Spleen (tissue), 7 donors: Measurements from ENCODE around the gene CFAP57.

Source experiments
- POLR2AphosphoS5 ChIP-seq, 3 donors: sonication (generic); formaldehyde crosslinking; IDR thresholded peaks; one replicate each; pipeline ENCODE4 v1.5.1; 2017; ENCODE audit warnings: antibody characterized with exemption in 3 of 3
- TF ChIP-seq, protein P1 (sequence below), 11 experiments: fragments of 200-600 bp in 7 of 11; fragments of 450-650 bp in 4 of 11; sonication (generic) in 4 of 11; IDR thresholded peaks in 8 of 11; conservative IDR thresholded peaks in 3 of 11; 1 replicate in 7 of 11; 2 replicates in 4 of 11; pipeline versions ENCODE4 v1.4.0 to v1.8.0; 2016 to 2021; ENCODE audit warnings: antibody characterized with exemption in 11 of 11, inconsistent platforms in 4 of 11, mild to moderate bottlenecking in 1 of 11
- donor health status: DM: no; HTN: no; CAD: no; lungs with moderate emphysema.
- donor health status: DM: no; HTN: no; CAD: no.
- donor health status: DM: no; HTN: no; CAD: no.

DNA sequence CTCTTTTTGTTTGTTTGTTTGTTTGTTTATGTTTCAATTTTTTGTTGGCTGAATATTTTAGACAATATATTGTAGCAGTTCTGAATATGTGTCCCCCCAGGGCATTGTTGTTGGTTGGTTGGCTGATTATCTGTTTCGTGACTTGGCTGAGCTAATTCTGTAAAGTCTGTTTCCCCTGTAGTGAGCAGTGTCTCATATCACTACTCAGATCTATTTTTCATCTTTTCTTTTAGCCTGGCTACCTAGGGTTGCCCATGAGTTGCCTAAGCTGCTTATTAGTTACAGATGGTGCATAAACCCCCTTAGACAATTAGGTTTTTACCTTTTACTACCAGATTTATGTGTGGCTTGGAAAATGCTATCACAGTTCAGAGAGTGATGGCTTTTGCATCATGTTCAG lies 32.3 kb downstream of the CFAP57 start:
- TF ChIP-seq, protein P1, sequence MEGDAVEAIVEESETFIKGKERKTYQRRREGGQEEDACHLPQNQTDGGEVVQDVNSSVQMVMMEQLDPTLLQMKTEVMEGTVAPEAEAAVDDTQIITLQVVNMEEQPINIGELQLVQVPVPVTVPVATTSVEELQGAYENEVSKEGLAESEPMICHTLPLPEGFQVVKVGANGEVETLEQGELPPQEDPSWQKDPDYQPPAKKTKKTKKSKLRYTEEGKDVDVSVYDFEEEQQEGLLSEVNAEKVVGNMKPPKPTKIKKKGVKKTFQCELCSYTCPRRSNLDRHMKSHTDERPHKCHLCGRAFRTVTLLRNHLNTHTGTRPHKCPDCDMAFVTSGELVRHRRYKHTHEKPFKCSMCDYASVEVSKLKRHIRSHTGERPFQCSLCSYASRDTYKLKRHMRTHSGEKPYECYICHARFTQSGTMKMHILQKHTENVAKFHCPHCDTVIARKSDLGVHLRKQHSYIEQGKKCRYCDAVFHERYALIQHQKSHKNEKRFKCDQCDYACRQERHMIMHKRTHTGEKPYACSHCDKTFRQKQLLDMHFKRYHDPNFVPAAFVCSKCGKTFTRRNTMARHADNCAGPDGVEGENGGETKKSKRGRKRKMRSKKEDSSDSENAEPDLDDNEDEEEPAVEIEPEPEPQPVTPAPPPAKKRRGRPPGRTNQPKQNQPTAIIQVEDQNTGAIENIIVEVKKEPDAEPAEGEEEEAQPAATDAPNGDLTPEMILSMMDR (IDR thresholded peaks at IDR 0.05 in 8 of 11, conservative IDR thresholded peaks at IDR 0.05 in 3 of 11) = no peak
- TF ChIP-seq POLR2AphosphoS5 (IDR thresholded peaks at IDR 0.05) = no peak
